Ovary (tissue), 9 donors: ENCODE measurements around the gene KLC1. TPM values are rescaled to one million over a fixed set of nuclear protein-coding genes. Genes with fewer than 3 reads are reported as not detected.

ENCODE experiments used
- DNase-seq, 5 donors: peaks; one replicate each; pipeline ENCODE4 v3.0.0-alpha.2; 2019 to 2020
- H3K27ac ChIP-seq, 2 donors: fragments of 200-600 bp; one replicate each; pipeline versions ENCODE4 v1.5.1 to v1.8.0; 2019 to 2022
- H3K27me3 ChIP-seq: fragments of 200-600 bp; one replicate; pipeline ENCODE4 v1.8.0; 2022
- H3K36me3 ChIP-seq: fragments of 200-600 bp; sonication (generic); one replicate; pipeline ENCODE4 v1.5.1; 2019
- H3K4me1 ChIP-seq: one replicate; pipeline ENCODE4 v1.8.1; 2013; ENCODE audit warnings: mild to moderate bottlenecking, moderate library complexity; ENCODE audit not compliant: insufficient read depth
- H3K4me3 ChIP-seq: fragments of 200-600 bp; sonication (generic); one replicate; pipeline ENCODE4 v1.5.1; 2017
- H3K9me3 ChIP-seq, 2 donors: fragments of 200-600 bp in 1 of 2; sonication (generic) in 1 of 2; one replicate each; pipeline versions ENCODE4 v1.5.1 to v1.8.1; 2013 to 2019; ENCODE audit warnings: mild to moderate bottlenecking in 1 of 2, moderate library complexity in 1 of 2
- CTCF ChIP-seq, 3 donors: fragments of 450-650 bp in 2 of 3; fragments of 200-600 bp in 1 of 3; IDR thresholded peaks; one replicate each; pipeline versions ENCODE4 v1.5.1 to v1.8.0; 2016 to 2022; ENCODE audit warnings: antibody characterized with exemption in 3 of 3, mild to moderate bottlenecking in 1 of 3
- EP300 ChIP-seq: sonication (generic); formaldehyde crosslinking; IDR thresholded peaks from one replicate; pipeline ENCODE4 v1.6.1; 2017; ENCODE audit warnings: antibody characterized with exemption
- POLR2A ChIP-seq: fragments of 450-650 bp; IDR thresholded peaks from one replicate; pipeline ENCODE4 v1.6.1; 2017; ENCODE audit warnings: antibody characterized with exemption, mild to moderate bottlenecking, moderate library complexity
- WGBS, 3 donors: extraction: QIAGEN DNeasy Blood & Tissue Kit in 1 of 3; methylation state at CpG; one replicate each; pipeline versions ENCODE4 v1.1.5 to v1.1.7; 2013 to 2017; 5-methylcytosine and 5-hydroxymethylcytosine counted together
- intact Hi-C, 4 donors: fragments of 100-400 bp; cut with DNase I; formaldehyde crosslinking; loops; one replicate each; pipeline versions ENCODE4 v1.11.0 to v1.15.1; 2022 to 2023
- polyA plus RNA-seq, 2 donors: library from polyadenylated mRNA; stranded (reverse); fragments of 200-250 nt in 1 of 2; fragments of 350-450 nt in 1 of 2; fragmentation: Illumina TruSeq in 1 of 2; extraction: RNeasy Lipid Tissue Mini Kit (QIAGEN cat#74804) in 1 of 2; gene quantifications; one replicate each; pipeline ENCODE4 v1.2.3, GENCODE V29; 2013 to 2014
- total RNA-seq, 7 donors: library from RNA; depleted of rRNA in 2 of 7; stranded (reverse); fragments of >200 nt in 2 of 7; fragmentation: NEBNext Ultra II Directional in 3 of 7; extraction: Animal tissue kit (Norgen Biotek cat#: 25700) in 3 of 7; gene quantifications; one replicate each; pipeline versions ENCODE4 v1.1.0 to v1.2.4, GENCODE V29; 2016 to 2023
- donor health status: DM: no; HTN: no; CAD: no; lungs with moderate emphysema.
- donor health status: DM: no; HTN: no; CAD: no.
- donor health status: Bipolar disorder and iron deficiency.
- donor health status: DM: yes; HTN: yes; CAD: no.
- donor health status: DM: no; HTN: no; CAD: no.
- donor health status: DM: yes; HTN: yes; CAD: no.

KLC1 gene
- total and polyA plus RNA-seq, 9 donors, result 80.0 to 191 (median 149) TPM

GRCh38 chr14:103629503-103630121 lies 601 bp downstream of the KLC1 start:
- H3K4me1 ChIP-seq, result peaks cover 8% of the 10 kb centered on the region
- peak; percentile 42 to 73 (median 69) for DNase-seq
- H3K27me3 ChIP-seq, result no peaks in the 10 kb centered on the region
- H3K4me3 ChIP-seq, result peak overlapping the region; percentile 67
- no peaks in the 10 kb centered on the region for H3K36me3 ChIP-seq
- 0 to 2% (median 1%) methylated on average over 47 to 71 of the region's 71 CpGs for WGBS, 3 donors
- peak overlapping the region; percentile 97 to 99 for H3K27ac ChIP-seq
- H3K9me3 ChIP-seq, result no peaks in the 10 kb centered on the region
- intact Hi-C loops, result loop anchor here in 1 of 4 donors (5.0 to 10.0 kb wide), 2 partner anchors 65 to 88 kb away; partner anchors contain the start of genes BAG5, COA8, XRCC3 and ZFYVE21
- TF ChIP-seq EP300, result no peak
- no peak for TF ChIP-seq POLR2A

- no peak overlapping the region for H3K27ac ChIP-seq
- peaks cover 10% of the 10 kb centered on the region for H3K4me1 ChIP-seq
- intact Hi-C loops, result no loop called here
- no peak for DNase-seq
- H3K27me3 ChIP-seq, result no peaks in the 10 kb centered on the region
- no peaks in the 10 kb centered on the region for H3K9me3 ChIP-seq
- TF ChIP-seq CTCF (IDR thresholded peaks at IDR 0.05), result no peak
- TF ChIP-seq EP300, result no peak
- TF ChIP-seq POLR2A, result no peak
- no peaks in the 10 kb centered on the region for H3K36me3 ChIP-seq
- peak overlapping the region; percentile 67 for H3K4me3 ChIP-seq
- 3 to 6% (median 4%) methylated on average over 5 of the region's 5 CpGs for WGBS, 3 donors
Observed at GRCh38 chr14:103630364-103631108, 1.5 kb downstream of the KLC1 start.

- Histone ChIP-seq H3K4me1 (peaks cover 13% of the 10 kb centered on the region), H3K4me3 (no peak overlapping the region), H3K36me3 (no peaks in the 10 kb centered on the region), H3K27ac (no peak overlapping the region), H3K27me3 (no peaks in the 10 kb centered on the region), H3K9me3 (no peaks in the 10 kb centered on the region)
- intact Hi-C loops, result no loop called here
- TF ChIP-seq POLR2A, result no peak
- TF ChIP-seq EP300, result no peak
- TF ChIP-seq CTCF (IDR thresholded peaks at IDR 0.05), result no peak
- no peak for DNase-seq
- 50 to 72% (median 54%) methylated on average over 1 of the region's 1 CpG for WGBS, 3 donors
Observed at GRCh38 chr14:103633391-103633790, 4.4 kb downstream of the KLC1 start.

- Histone ChIP-seq H3K36me3 (no peaks in the 10 kb centered on the region), H3K4me1 (peaks cover 16% of the 10 kb centered on the region), H3K4me3 (no peak overlapping the region), H3K9me3 (no peaks in the 10 kb centered on the region), H3K27me3 (no peaks in the 10 kb centered on the region), H3K27ac (no peak overlapping the region)
- no peak for TF ChIP-seq POLR2A
- no peak for TF ChIP-seq CTCF (IDR thresholded peaks at IDR 0.05)
- no peak for TF ChIP-seq EP300
- WGBS, 3 donors, result 62 to 71% (median 69%) methylated on average over 4 of the region's 4 CpGs
- DNase-seq, result no peak
- intact Hi-C loops, result no loop called here
Observed at GRCh38 chr14:103634156-103634555, 5.1 kb downstream of the KLC1 start.

GRCh38 chr14:103638594-103638993 lies 9.6 kb downstream of the KLC1 start:
- no peaks in the 10 kb centered on the region for H3K9me3 ChIP-seq
- no peak overlapping the region for H3K27ac ChIP-seq
- intact Hi-C loops, result no loop called here
- no peaks in the 10 kb centered on the region for H3K27me3 ChIP-seq
- no peak for DNase-seq
- 75 to 89% (median 89%) methylated on average over 3 of the region's 3 CpGs for WGBS, 3 donors
- peaks cover 18% of the 10 kb centered on the region for H3K4me1 ChIP-seq
- no peaks in the 10 kb centered on the region for H3K36me3 ChIP-seq
- H3K4me3 ChIP-seq, result no peak overlapping the region
- TF ChIP-seq POLR2A, result no peak
- TF ChIP-seq EP300, result no peak
- TF ChIP-seq CTCF (IDR thresholded peaks at IDR 0.05), result no peak
